GM10266 (cell line): Measurements from ENCODE around the gene XPO4.
"Not testable (repeated sequence)": the region's sequence is repeated elsewhere in the genome, so short reads cannot be mapped to it uniquely, and the experiment has no call there.

Experiments
- DNase-seq: peaks from one replicate; pipeline ENCODE4 v3.0.0; 2012; ENCODE audit errors: extremely low spot score
- CTCF ChIP-seq: IDR thresholded peaks from 2 replicates; pipeline ENCODE4 v1.5.1; 2012; ENCODE audit warnings: mild to moderate bottlenecking, low read depth; ENCODE audit not compliant: control insufficient read depth, insufficient read depth; ENCODE audit errors: missing control alignments

XPO4 gene

GRCh38 chr13:20904908-20905307 is 2.4 kb upstream of the XPO4 start:
- no peak for DNase-seq
- TF ChIP-seq CTCF: no peak

- DNase-seq: no peak
- TF ChIP-seq CTCF: no peak
Measured at GRCh38 chr13:20903164-20903475, 574 bp upstream of the XPO4 start.

- DNase-seq: peak; percentile 37
- no peak for TF ChIP-seq CTCF
Measured at GRCh38 chr13:20901668-20902437, 693 bp downstream of the XPO4 start.

GRCh38 chr13:20894245-20894644 is 8.3 kb downstream of the XPO4 start:
- DNase-seq: no peak
- no peak for TF ChIP-seq CTCF

GRCh38 chr13:20891768-20892167 is 10.8 kb downstream of the XPO4 start:
- no peak for TF ChIP-seq CTCF
- DNase-seq: no peak

GRCh38 chr13:20891034-20891433 is 11.5 kb downstream of the XPO4 start:
- DNase-seq: no peak
- TF ChIP-seq CTCF: no peak

GRCh38 chr13:20890540-20890939 is 12.0 kb downstream of the XPO4 start:
- DNase-seq: not testable (repeated sequence)

- no peak for DNase-seq
- no peak for TF ChIP-seq CTCF
Measured at GRCh38 chr13:20882206-20882605, 20.3 kb downstream of the XPO4 start.
